Sigmoid colon (tissue), 4 donors: ENCODE data around the gene PELO.

ENCODE experiments used
- CTCF ChIP-seq, 4 experiments: fragments of 450-650 bp in 3 of 4; fragments of 200-600 bp in 1 of 4; IDR thresholded peaks; one replicate each; pipeline ENCODE4 v1.5.1; 2016 to 2019; ENCODE audit warnings: antibody characterized with exemption in 4 of 4, mild to moderate bottlenecking in 3 of 4, moderate library complexity in 2 of 4
- EP300 ChIP-seq, 4 donors: sonication (generic); formaldehyde crosslinking; IDR thresholded peaks; one replicate each; pipeline ENCODE4 v1.6.1; 2017; ENCODE audit warnings: antibody characterized with exemption in 4 of 4
- POLR2A ChIP-seq, 2 donors: fragments of 450-650 bp; IDR thresholded peaks; one replicate each; pipeline ENCODE4 v1.6.1; 2016; ENCODE audit warnings: antibody characterized with exemption in 2 of 2, mild to moderate bottlenecking in 2 of 2, moderate library complexity in 2 of 2
- POLR2AphosphoS5 ChIP-seq, 4 donors: sonication (generic); formaldehyde crosslinking; IDR thresholded peaks; one replicate each; pipeline ENCODE4 v1.6.1; 2017; ENCODE audit warnings: antibody characterized with exemption in 4 of 4

GRCh38 chr5:52804981-52805380 lies 17.3 kb downstream of the PELO start:
- TF ChIP-seq CTCF (IDR thresholded peaks at IDR 0.05) = no peak
- no peak for TF ChIP-seq POLR2A (IDR thresholded peaks at IDR 0.05)
- TF ChIP-seq POLR2AphosphoS5 (IDR thresholded peaks at IDR 0.05) = no peak
- TF ChIP-seq EP300 (IDR thresholded peaks at IDR 0.05) = no peak
